GM18868 (cell line): Measurements from ENCODE around the gene MRGPRF.
"Not testable (repeated sequence)": the region's sequence is repeated elsewhere in the genome, so short reads cannot be mapped to it uniquely, and the experiment has no call there.

Experiments used
- ATAC-seq: cut with Tn5 transposase; IDR thresholded peaks from one replicate; pipeline ENCODE4 v1.9.1; 2021; ENCODE audit warnings: mild to moderate bottlenecking, moderate library complexity; ENCODE audit not compliant: unreplicated experiment

The MRGPRF gene

DNA sequence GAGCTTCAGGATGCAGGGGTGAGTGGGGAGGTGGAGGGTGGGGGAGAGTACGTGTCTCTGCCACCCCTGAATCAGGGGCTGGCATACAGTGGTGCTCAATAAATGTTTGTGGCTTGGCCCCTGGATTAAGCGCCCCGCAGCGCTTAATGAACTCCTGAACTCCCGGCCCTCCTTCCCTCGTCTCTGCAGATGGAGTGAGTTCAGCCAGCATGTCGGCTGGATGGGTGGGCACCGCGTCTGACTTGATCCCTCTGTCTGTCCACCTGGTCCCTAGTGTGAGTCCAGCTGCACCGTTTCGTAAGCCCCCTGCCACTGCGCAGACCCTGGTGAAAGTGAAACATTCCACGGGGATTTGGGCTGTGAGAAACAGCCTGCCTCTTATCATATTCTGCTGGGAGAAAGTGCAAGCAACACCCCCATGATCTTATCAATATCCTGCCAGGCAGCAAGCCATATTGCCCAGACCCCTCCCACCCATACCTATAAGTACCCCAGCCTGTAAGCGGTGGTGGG lies 20.2 kb downstream of the MRGPRF start:
- ATAC-seq: no peak

- ATAC-seq: no peak
These were observed 21.9 kb downstream of the MRGPRF start for GRCh38 chr11:68990995-68991780.

DNA sequence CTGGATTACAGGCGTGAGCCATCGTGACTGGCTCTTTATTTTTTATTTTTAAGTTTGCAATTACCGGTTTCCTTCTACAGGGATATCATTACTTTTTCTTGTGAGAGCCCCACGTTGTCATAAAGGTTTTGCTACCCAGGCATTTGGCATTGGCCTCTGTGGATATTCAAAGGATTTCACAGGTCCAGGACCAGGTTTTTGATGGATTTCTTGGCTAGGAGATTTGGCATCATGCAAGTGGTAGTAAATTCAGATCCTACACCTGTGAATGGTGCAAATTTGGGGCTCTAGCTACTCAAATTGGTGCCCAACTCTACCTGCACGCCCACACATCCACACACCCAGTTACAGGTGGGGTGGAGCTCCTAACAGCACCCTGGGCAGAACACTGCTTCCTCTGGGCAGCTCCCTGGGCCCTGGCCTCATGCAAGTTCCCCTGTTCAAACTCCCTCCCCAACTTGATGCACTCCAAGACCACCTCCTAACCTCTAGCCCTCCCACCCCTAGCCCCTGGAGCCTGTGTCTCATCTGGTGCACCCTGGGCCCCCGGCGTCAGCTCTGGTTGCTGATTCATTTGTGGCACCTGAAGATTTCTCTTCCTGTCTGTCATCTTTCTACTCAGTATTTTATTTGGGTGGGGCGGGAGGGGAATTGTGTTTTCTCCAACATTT lies 23.0 kb downstream of the MRGPRF start:
- no peak for ATAC-seq

DNA sequence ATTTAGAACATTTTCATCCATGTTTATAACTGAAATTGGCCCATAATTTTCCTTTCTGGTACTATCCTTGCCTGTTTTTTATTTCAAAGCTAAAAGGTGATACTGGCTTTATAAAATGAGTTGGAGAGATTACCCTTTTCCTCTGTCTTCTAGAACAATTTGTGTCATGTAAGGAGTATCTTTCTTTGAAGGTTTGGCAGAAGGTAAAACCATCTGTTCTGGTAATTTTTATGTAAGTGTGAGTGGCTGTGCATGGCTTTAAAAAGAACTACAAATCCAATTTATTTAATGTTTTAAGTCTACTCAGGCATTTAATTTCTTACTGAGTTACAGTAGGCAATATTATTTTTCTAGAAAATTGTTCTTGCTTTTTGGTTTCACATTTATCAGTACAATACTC lies 24.6 kb downstream of the MRGPRF start:
- ATAC-seq: no peak

DNA sequence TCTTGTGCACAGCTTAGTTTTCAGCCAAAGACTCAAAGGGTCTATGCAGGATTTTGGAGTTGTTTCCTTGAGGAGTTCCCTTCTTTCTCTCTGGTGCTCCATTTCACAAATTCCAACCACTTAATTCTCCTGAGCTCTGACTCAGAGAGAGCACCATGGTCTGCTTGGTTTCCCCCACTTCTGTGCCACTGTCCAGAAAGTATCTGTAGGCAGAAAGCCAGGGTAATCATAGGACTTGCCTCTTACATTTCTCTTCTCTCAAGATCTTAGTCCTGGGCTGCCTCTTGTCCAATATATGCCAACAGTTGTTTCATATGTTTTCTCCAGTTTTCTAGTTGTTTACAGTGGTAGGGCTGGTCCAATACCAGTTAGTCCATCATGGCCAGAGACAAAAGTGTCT lies 25.8 kb downstream of the MRGPRF start:
- no peak for ATAC-seq

DNA sequence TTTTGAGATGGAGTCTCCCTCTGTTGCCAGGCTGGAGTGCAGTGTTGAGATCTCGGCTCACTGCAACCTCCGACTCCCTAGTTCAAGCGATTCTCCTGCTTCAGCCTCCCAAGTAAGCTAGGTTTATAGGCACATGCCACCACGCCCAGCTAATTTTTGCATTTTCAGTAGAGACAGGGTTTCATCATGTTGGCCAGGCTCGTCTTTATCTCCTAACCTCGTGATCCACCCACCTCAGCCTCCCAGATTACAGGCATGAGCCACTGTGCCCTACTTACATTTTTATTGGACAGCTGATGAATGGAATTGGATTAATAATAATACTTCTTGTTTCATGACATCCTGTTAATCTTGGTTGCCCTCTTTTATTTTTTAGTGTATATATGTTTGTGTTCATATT lies 29.2 kb downstream of the MRGPRF start:
- ATAC-seq: no peak

GRCh38 chr11:68982134-68982533 lies 30.9 kb downstream of the MRGPRF start:
- ATAC-seq: no peak

DNA sequence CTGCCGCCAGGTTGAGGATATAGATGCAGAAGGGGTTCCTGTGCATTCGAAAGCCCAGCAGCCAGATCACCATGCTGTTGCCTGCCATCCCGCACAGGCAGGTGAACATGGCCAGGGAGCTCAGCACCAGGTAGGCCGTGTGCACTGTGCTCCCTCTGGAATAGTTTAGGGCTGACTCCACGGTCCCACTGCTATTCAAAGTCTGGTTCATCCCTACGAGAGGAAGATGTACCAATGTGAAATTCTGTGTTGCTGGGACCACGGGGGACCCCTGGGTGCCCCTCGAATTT lies 32.3 kb downstream of the MRGPRF start, which contains the start of gene MRGPRD:
Gene MRGPRD (minus strand): TSS at position 211 of the 290 bp plus-strand sequence. CDS start 0 bp downstream, at position 211.
- ATAC-seq: no peak

GRCh38 chr11:68979931-68980775 lies 32.9 kb downstream of the MRGPRF start:
- no peak for ATAC-seq

DNA sequence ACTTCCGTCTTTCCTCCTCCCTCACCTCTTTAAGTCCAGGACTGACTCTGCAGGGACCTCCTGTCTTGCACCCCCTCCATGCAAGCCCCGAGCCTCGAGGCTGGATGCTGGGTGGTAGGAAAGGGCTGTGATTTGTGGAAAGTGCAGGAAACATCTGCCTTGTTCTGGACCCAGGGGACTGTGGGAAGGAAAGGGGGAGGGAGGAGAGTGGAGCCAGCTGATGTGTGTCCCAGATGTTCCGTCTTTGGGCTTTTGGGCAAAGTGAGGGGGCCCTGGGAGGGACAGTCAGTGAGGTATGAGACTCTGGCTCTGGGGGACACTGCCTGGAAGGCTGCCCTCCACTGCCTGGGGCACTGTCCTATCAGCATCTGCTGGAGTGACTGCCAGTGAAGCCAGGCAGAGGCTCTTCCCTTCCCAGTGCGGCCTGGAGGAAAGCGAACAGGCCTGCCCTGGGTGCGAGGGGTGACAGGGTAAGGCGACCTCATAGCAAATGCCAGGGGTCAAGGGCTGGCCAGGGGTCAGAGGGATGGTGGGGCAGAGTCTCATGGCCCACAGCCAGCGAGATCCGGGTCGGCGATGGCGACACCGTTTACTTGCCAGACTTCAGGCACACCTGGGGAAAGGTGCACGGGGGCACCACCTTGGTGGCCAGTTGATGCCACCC lies 34.0 kb downstream of the MRGPRF start:
- no peak for ATAC-seq

GRCh38 chr11:68978626-68978930 lies 34.5 kb downstream of the MRGPRF start:
- no peak for ATAC-seq

GRCh38 chr11:68977781-68978625 lies 35.0 kb downstream of the MRGPRF start:
- ATAC-seq: no peak

DNA sequence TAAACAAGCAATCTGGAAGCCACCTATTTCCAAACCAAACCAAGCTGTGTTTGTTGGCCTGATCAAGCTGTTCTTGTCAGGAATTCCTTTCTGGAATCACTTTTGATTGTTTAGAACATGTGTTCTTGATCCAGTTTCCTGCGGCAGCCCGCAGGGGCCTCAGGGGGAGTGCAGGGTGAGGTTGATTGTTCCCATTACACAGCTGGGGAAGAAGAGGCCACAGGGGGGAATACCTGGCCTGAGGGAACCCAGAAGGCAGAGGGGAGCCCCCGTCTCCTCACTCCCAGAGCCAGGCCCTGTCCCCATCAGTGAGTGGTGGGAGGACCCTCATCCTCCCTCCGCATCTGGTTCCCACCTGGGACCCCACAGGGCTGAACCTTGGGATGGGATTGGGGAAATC lies 36.5 kb downstream of the MRGPRF start:
- ATAC-seq: no peak

- ATAC-seq: no peak
These were observed 37.0 kb downstream of the MRGPRF start for GRCh38 chr11:68976095-68976494.

DNA sequence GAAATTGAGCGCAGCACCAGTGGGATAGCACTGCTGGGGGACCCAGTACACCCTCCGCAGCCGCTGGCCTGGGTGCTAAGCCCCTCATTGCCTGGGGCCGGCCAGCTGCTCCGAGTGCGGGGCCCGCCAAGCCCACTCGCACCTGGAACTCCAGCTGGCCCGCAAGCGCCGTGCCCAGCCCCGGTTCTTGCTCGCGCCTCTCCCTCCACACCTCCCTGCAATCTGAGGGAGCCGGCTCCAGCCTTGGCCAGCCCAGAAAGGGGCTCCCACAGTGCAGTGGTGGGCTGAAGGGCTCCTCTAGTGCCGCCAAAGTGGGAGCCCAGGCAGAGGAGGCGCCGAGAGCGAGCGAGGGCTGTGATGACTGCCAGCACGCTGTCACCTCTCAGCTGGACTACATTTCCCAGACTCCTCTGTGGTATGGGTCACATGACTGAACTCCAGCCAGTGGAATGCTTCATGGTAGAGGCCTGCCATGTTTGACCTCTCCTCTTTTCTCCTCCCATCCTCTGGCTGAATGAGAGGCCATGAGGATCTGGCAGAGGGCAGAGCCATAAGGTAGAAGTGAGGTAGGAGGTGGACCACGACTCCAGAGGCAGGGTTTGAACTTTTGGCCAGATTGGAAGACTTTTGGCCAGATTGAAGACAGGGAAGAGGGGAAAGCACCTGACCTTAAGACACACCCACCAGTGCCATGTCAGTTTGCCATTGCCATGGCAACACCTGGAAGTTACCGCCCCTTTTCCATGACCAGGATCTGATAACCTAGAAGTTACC lies 38.4 kb downstream of the MRGPRF start:
- ATAC-seq: no peak

DNA sequence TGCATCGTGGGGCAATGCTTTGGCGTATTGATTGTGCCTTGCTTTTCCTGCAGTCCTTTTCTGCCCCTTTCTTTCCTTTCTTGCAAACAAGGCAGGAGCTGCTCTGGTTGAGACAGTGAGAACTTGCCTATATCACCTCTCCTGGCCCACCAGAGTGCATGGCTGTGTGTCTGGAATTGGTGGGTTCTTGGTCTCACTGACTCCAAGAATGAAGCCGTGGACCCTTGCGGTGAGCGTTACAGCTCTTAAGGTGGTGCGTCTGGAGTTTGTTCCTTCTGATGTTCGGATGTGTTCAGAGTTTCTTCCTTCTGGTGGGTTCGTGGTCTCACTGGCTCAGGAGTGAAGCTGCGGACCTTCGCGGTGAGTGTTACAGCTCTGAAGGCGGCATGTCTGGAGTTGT lies 39.3 kb downstream of the MRGPRF start:
- ATAC-seq: not testable (repeated sequence)

GRCh38 chr11:68973219-68973618 lies 39.8 kb downstream of the MRGPRF start:
- no peak for ATAC-seq

DNA sequence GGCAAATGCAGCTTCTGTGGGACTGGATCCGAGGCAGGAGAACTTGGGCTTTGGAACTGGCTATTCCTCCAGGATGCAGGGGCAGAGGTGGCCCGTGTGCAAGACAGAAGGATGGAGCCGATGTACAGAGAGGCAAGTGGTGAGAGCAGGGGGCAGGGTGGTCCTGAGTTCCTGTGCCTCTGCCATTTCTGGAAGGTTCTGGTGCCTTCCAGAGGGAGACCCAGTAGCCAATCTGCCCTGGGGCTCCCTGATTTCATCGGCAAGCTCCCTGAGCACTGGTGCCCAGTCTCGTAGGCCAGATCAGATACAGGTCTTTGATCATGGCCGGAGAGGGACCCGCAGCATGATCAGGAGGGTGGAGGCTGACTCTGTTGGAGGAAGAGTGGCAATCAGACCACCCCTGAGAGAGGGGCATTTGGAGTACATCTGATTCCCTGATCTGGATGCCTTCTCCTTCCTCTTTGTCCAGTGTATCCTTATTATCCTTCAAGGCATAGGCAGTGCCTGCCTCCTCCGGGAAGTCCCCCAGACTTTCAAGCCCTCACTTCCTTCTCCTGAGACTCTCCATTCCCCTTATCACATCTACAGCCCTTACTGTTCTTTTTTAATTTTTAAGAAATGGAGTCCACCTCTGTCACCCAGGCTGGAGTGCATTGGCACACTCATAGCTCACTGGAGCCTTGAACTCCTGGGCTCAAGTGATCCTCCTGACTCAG lies 42.0 kb downstream of the MRGPRF start:
- no peak for ATAC-seq

DNA sequence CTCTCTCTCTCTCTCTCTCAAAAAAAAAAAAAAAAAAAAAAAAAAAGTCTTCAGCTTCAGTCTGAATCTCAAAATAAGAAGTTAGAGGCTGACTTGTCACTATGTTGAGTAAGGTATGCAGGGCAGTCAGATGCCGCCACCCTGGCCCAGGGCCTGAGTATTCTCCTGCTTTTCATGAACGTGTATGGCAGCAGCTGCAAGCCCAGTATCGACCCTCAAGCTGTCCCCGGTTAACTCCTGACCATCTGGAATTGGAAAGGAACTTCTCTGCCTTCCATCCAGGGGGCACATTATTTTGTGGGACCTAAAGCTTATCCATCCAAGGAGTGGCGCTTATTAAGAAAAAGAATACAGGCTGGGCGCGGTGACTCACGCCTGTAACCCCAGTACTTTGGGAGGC lies 43.7 kb downstream of the MRGPRF start:
- ATAC-seq: no peak
